Measurements from ENCODE around the gene GIT2. TPM values are rescaled to one million over a fixed set of nuclear protein-coding genes. Genes with fewer than 3 reads are reported as not detected.

The GIT2 gene
- total and polyA plus RNA-seq, 2 experiments from 2014 or later, result 15.8 to 20.9 TPM

GRCh38 chr12:109966546-109966945, 29.6 kb downstream of the GIT2 start (continued):
- TF ChIP-seq ZNF462 (CRISPR knock-in tag; IDR thresholded peaks at IDR 0.05), result no peak
- TF ChIP-seq ZNF114 (CRISPR knock-in tag; IDR thresholded peaks at IDR 0.05), result no peak
- no peak for TF ChIP-seq REST (IDR thresholded peaks at IDR 0.05; ENCODE audit: unreplicated experiment)
- no peak for TF ChIP-seq STAT1 (IDR thresholded peaks at IDR 0.05; ENCODE audit: unreplicated experiment)

GRCh38 chr12:109963743-109964429, 32.3 kb downstream of the GIT2 start:
- Mint-ChIP-seq H3K4me3 (no peak overlapping the region), H3K27ac (no peak overlapping the region), H3K9me3 (no peaks in the 10 kb centered on the region), H3K36me3 (ENCODE audit: low read depth) (peaks cover 10% of the 10 kb centered on the region; the same call in 2 of the 3 replicates), H3K27me3 (ENCODE audit: insufficient read depth, low read depth, poor library complexity) (no peaks in the 10 kb centered on the region), H3K4me1 (peaks cover 4% of the 10 kb centered on the region; the same call in 2 of the 3 replicates)
- Histone ChIP-seq H3K27ac (ENCODE audit: low read depth) (no peak overlapping the region), H3K36me3 (ENCODE audit: insufficient read depth) (no peaks in the 10 kb centered on the region; the same call in 1 of the 2 replicates), H3K4me2 (no peak overlapping the region), H4K20me1 (replicated peaks; ENCODE audit: insufficient read depth) (no peaks in the 10 kb centered on the region), H3K27me3 (ENCODE audit: insufficient read depth) (no peaks in the 10 kb centered on the region), H3F3A (replicated peaks; ENCODE audit: low read depth) (no peaks in the 10 kb centered on the region), H2AFZ (no peak overlapping the region), H3K79me2 (replicated peaks; ENCODE audit: insufficient read depth) (no peaks in the 10 kb centered on the region), H3K9me2 (ENCODE audit: insufficient read depth) (no peaks in the 10 kb centered on the region), H3K4me1 (ENCODE audit: insufficient read depth) (no peaks in the 10 kb centered on the region), H3K4me3 (no peak overlapping the region)
- TF ChIP-seq CTCF (conservative IDR thresholded peaks at IDR 0.05; ENCODE audit: low read depth in 2 of 2), result no peak
- no peak for TF ChIP-seq EZH2phosphoT487 (IDR thresholded peaks at IDR 0.05; ENCODE audit: unreplicated experiment)
- ATAC-seq (no peak), DNase-seq (ENCODE audit: low spot score) (no peak)

Measured in GM23338 (cell line).